Lower lobe of right lung (tissue), 2 donors: ENCODE measurements around the gene HTR2A. TPM values are rescaled to one million over a fixed set of nuclear protein-coding genes. Genes with fewer than 3 reads are reported as not detected.

Experiments
- ATAC-seq, 2 donors: fragments of 200-7000 bp; cut with Tn5 transposase; one replicate each; pipeline ENCODE4 v1.9.1; 2020 to 2022; ENCODE audit warnings: mild to moderate bottlenecking in 2 of 2, moderate library complexity in 2 of 2
- DNase-seq: peaks from one replicate; pipeline ENCODE4 v3.0.0-alpha.2; 2020
- H3K27ac ChIP-seq: fragments of 200-600 bp; one replicate; pipeline ENCODE4 v1.8.0; 2022
- H3K27me3 ChIP-seq: fragments of 200-600 bp; one replicate; pipeline ENCODE4 v1.8.0; 2022; ENCODE audit warnings: low read depth
- H3K36me3 ChIP-seq: fragments of 200-600 bp; one replicate; pipeline ENCODE4 v1.8.0; 2022; ENCODE audit warnings: mild to moderate bottlenecking
- H3K4me1 ChIP-seq: fragments of 200-600 bp; one replicate; pipeline ENCODE4 v1.8.0; 2022
- H3K4me3 ChIP-seq: fragments of 200-600 bp; one replicate; pipeline ENCODE4 v1.8.0; 2022; ENCODE audit warnings: mild to moderate bottlenecking
- H3K9me3 ChIP-seq: fragments of 200-600 bp; one replicate; pipeline ENCODE4 v1.8.0; 2022
- intact Hi-C: fragments of 100-400 bp; cut with DNase I; formaldehyde crosslinking; loops from one replicate; pipeline ENCODE4 v1.11.0; 2022
- total RNA-seq: library from RNA; stranded (reverse); fragmentation: NEBNext Ultra II Directional; extraction: Animal tissue kit (Norgen Biotek cat#: 25700); gene quantifications from one replicate; pipeline ENCODE4 v1.2.1, GENCODE V29; 2021
- TF ChIP-seq, protein P1 (sequence below): fragments of 200-600 bp; IDR thresholded peaks from one replicate; pipeline ENCODE4 v1.8.0; 2022; ENCODE audit warnings: antibody characterized with exemption, mild to moderate bottlenecking
- donor health status: DM: no; HTN: yes; CAD: no; lungs with severe emphysema.

HTR2A gene
- total RNA-seq, 1 donor from 2014 or later = 0.32 TPM

DNA sequence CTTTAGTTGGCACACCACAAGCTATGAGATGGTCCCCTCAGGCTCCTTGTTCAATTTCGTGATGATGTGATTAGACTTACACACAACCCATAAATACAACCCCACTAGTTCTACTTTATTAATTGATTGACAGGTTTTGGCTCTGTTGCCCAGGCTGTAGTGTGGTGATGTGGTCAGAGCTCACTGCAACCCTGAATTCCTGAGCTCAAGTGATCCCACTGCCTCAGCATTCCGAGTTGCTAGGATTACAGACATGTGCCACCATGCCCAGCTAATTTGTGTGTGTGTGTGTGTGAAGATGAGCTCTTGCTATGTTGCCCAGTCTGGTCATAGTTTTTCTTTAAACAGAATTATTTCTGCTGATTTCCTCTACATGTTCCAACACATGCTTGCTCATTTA is 17.5 kb upstream of the HTR2A start:
- TF ChIP-seq, protein P1, sequence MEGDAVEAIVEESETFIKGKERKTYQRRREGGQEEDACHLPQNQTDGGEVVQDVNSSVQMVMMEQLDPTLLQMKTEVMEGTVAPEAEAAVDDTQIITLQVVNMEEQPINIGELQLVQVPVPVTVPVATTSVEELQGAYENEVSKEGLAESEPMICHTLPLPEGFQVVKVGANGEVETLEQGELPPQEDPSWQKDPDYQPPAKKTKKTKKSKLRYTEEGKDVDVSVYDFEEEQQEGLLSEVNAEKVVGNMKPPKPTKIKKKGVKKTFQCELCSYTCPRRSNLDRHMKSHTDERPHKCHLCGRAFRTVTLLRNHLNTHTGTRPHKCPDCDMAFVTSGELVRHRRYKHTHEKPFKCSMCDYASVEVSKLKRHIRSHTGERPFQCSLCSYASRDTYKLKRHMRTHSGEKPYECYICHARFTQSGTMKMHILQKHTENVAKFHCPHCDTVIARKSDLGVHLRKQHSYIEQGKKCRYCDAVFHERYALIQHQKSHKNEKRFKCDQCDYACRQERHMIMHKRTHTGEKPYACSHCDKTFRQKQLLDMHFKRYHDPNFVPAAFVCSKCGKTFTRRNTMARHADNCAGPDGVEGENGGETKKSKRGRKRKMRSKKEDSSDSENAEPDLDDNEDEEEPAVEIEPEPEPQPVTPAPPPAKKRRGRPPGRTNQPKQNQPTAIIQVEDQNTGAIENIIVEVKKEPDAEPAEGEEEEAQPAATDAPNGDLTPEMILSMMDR = no peak
- no peak overlapping the region for H3K27ac ChIP-seq
- no peak overlapping the region for H3K4me3 ChIP-seq
- intact Hi-C loops = no loop called here
- H3K9me3 ChIP-seq = no peaks in the 10 kb centered on the region
- H3K36me3 ChIP-seq = no peaks in the 10 kb centered on the region
- H3K4me1 ChIP-seq = no peaks in the 10 kb centered on the region
- no peaks in the 10 kb centered on the region for H3K27me3 ChIP-seq
- ATAC-seq = no peak
- no peak for DNase-seq

DNA sequence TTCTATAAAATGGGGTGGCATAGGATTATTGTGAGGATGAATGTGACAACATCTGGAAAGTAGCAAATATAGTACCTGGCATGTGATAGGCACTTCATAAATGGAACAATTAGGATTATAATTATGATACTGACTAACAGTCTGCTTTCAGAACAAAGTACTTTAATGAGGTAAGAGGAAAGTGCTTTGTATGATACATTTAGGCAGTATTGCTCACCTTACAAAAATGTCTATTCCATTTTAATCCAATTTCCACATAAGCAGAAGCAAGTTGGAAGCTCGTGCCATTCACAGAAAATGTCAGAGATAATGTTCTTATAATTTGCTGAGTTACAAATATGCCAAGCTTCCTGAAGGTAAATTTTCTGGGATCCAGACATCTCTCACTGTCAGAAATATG is 16.9 kb upstream of the HTR2A start:
- no peak overlapping the region for H3K27ac ChIP-seq
- intact Hi-C loops = no loop called here
- H3K9me3 ChIP-seq = no peaks in the 10 kb centered on the region
- DNase-seq = no peak
- no peaks in the 10 kb centered on the region for H3K27me3 ChIP-seq
- TF ChIP-seq, protein P1 = no peak
- H3K4me1 ChIP-seq = no peaks in the 10 kb centered on the region
- H3K4me3 ChIP-seq = no peak overlapping the region
- ATAC-seq = no peak
- no peaks in the 10 kb centered on the region for H3K36me3 ChIP-seq

DNA sequence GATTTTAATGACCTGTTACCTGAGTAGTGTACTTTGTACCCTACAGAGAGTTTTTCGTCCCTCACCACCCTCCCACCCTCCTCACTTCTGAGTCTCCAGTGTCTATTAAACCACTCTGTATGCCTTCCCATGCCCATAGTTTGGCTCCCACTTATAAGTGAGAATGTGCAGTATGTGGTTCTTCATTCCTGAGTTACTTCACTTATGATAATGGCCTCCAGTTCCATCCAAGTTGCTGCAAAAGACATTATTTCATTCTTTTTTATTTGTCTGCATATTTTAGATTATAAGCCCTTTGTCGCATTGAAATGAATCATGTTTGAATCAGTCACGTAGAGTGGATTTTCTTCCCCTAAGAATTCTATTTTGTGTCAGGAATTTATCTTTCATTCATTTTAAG is 12.2 kb upstream of the HTR2A start:
- ATAC-seq (no peak), DNase-seq (no peak)
- H3K4me1 ChIP-seq = no peaks in the 10 kb centered on the region
- H3K36me3 ChIP-seq = no peaks in the 10 kb centered on the region
- intact Hi-C loops = no loop called here
- no peak overlapping the region for H3K27ac ChIP-seq
- TF ChIP-seq, protein P1 = no peak
- H3K27me3 ChIP-seq = no peaks in the 10 kb centered on the region
- no peaks in the 10 kb centered on the region for H3K9me3 ChIP-seq
- H3K4me3 ChIP-seq = no peak overlapping the region

DNA sequence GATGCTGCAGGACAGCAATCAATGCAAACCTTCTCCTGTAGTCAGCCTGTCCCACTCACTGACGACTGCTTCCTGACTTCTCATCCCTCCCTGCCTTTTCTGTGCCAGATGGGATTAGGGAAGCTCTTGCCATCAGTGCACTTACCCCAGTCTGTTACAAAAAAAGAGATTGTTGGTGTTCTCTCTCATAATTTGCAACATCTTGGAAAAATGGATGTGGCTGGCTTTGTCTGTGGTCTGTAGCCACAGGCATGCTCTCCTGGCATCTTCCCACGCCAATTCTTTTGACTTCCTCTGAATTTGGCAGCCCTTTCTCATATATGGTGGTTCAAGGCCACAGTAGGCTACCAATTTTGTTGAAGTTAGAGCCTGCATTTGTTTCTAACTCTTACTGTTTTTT is 11.6 kb upstream of the HTR2A start:
- intact Hi-C loops = no loop called here
- ATAC-seq (no peak), DNase-seq (no peak)

DNA sequence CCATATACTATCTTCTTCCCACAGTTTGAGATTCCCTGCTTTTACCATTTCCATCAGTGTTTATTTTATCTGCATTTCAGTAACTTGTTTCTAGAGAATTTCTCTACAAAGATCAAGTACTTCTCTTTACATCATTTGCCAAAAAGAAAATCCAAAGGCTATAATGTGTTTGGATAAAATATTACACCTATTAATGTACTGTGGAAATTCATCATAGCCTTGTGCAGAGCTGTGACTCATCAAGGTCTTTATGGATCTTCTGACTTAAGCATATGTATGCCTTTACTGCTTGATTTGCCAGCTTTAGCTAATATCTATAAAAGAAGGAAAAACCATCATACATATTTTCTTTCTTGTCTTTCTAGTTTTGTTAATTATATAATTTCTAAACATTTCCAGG is 9.6 kb upstream of the HTR2A start:
- Histone ChIP-seq H3K9me3 (no peaks in the 10 kb centered on the region), H3K4me3 (no peak overlapping the region), H3K27me3 (no peaks in the 10 kb centered on the region), H3K36me3 (no peaks in the 10 kb centered on the region), H3K27ac (no peak overlapping the region), H3K4me1 (no peaks in the 10 kb centered on the region)
- ATAC-seq (no peak), DNase-seq (no peak)
- TF ChIP-seq, protein P1 = no peak
- intact Hi-C loops = no loop called here

More for the DNA sequence above, 11.6 kb upstream of the HTR2A start:
- Histone ChIP-seq H3K27me3 (no peaks in the 10 kb centered on the region), H3K27ac (no peak overlapping the region), H3K36me3 (no peaks in the 10 kb centered on the region), H3K9me3 (no peaks in the 10 kb centered on the region), H3K4me3 (no peak overlapping the region), H3K4me1 (no peaks in the 10 kb centered on the region)
- TF ChIP-seq, protein P1 = no peak

DNA sequence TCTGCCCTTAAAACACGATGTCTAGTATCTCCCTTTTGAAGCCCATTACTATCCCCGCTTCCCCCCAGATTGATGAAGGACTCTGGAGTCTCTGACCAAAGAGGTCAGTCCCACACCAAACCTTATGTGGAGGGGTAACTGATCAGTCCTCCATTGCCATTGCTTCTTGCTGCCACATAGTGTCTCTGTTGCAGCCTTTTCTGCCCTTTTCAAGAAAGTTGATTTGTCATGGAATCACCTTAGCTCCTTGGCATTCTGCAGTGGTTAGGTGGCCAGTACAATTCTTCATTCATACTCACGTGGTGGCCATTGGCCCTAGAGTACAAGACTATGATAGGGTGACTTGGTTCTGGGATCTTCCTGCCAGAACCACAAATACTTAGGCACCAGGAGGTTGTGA is 8.4 kb upstream of the HTR2A start:
- no peaks in the 10 kb centered on the region for H3K36me3 ChIP-seq
- no peaks in the 10 kb centered on the region for H3K9me3 ChIP-seq
- no peaks in the 10 kb centered on the region for H3K4me1 ChIP-seq
- ATAC-seq = no peak
- DNase-seq = no peak
- no peak overlapping the region for H3K27ac ChIP-seq
- TF ChIP-seq, protein P1 = no peak
- intact Hi-C loops = no loop called here
- no peak overlapping the region for H3K4me3 ChIP-seq
- H3K27me3 ChIP-seq = no peaks in the 10 kb centered on the region
